Myocyte (in vitro differentiated cells): ENCODE data around the gene OR6S1. TPM values are rescaled to one million over a fixed set of nuclear protein-coding genes. Genes with fewer than 3 reads are reported as not detected.
A peak's percentile ranks its signal among the peaks of the same experiment; 100 is the strongest.
"Not testable (repeated sequence)": the region's sequence is repeated elsewhere in the genome, so short reads cannot be mapped to it uniquely, and the experiment has no call there.

ENCODE experiments used
- DNase-seq: peaks from one replicate; pipeline ENCODE4 v3.0.0-alpha.2; 2012; ENCODE audit warnings: low read depth
- total RNA-seq: library from RNA; depleted of rRNA; stranded (reverse); fragments of >200 nt; gene quantifications from 2 replicates; pipeline ENCODE4 v1.2.3, GENCODE V29; 2014

The OR6S1 gene
- total RNA-seq, 1 donor from 2014 or later: not detected

- peak; percentile 75 for DNase-seq
These were observed 9.6 kb downstream of the OR6S1 start for GRCh38 chr14:20631880-20632389.

- peak; percentile 47 for DNase-seq
These were observed 10.2 kb downstream of the OR6S1 start for GRCh38 chr14:20631023-20631879.

- peak; percentile 20 for DNase-seq
These were observed 11.0 kb downstream of the OR6S1 start for GRCh38 chr14:20630340-20631022.

GRCh38 chr14:20628063-20628854, 13.2 kb downstream of the OR6S1 start:
- no peak for DNase-seq

GRCh38 chr14:20627346-20628027, 14.0 kb downstream of the OR6S1 start:
- DNase-seq: no peak

- DNase-seq: no peak
These were observed 15.2 kb downstream of the OR6S1 start for GRCh38 chr14:20626274-20626673.

- peak; percentile 38 for DNase-seq
These were observed 16.9 kb downstream of the OR6S1 start for GRCh38 chr14:20624495-20625070.

GRCh38 chr14:20623798-20624197, 17.7 kb downstream of the OR6S1 start:
- DNase-seq: no peak

- DNase-seq: no peak
These were observed 18.6 kb downstream of the OR6S1 start for GRCh38 chr14:20622816-20623291.

- DNase-seq: no peak
These were observed 20.6 kb downstream of the OR6S1 start for GRCh38 chr14:20620798-20621478.

- DNase-seq: not testable (repeated sequence)
These were observed 21.8 kb downstream of the OR6S1 start for GRCh38 chr14:20619688-20620087.

GRCh38 chr14:20618271-20618749, 23.2 kb downstream of the OR6S1 start:
- DNase-seq: no peak

- no peak for DNase-seq
These were observed 24.1 kb downstream of the OR6S1 start for GRCh38 chr14:20617138-20618003.

GRCh38 chr14:20615996-20616395, 25.5 kb downstream of the OR6S1 start:
- DNase-seq: no peak

- no peak for DNase-seq
These were observed 27.3 kb downstream of the OR6S1 start for GRCh38 chr14:20614038-20614840.

GRCh38 chr14:20613094-20614037, 28.1 kb downstream of the OR6S1 start:
- peak; percentile 95 for DNase-seq

GRCh38 chr14:20612403-20612802, 29.1 kb downstream of the OR6S1 start:
- DNase-seq: no peak
